Fibroblast of villous mesenchyme (primary cell): ENCODE results near the gene CBX3. TPM values are rescaled to one million over a fixed set of nuclear protein-coding genes. Genes with fewer than 3 reads are reported as not detected.
"Not testable (repeated sequence)": the region's sequence is repeated elsewhere in the genome, so short reads cannot be mapped to it uniquely, and the experiment has no call there.

ENCODE experiments used
- DNase-seq: peaks from one replicate; pipeline ENCODE4 v3.0.0-alpha.2; 2010; ENCODE audit warnings: low read depth
- H3K4me3 ChIP-seq: 2 replicates; pipeline ENCODE4 v1.5.1; 2011; ENCODE audit warnings: low read depth, mild to moderate bottlenecking, low read length
- CTCF ChIP-seq: IDR thresholded peaks from 2 replicates; pipeline ENCODE4 v1.5.1; 2012; ENCODE audit warnings: low read depth, mild to moderate bottlenecking, low read length; ENCODE audit not compliant: insufficient read depth
- total RNA-seq: library from RNA; depleted of rRNA; stranded (reverse); fragments of >200 nt; gene quantifications from 2 replicates; pipeline ENCODE4 v1.2.3, GENCODE V29; 2012

CBX3 gene
- total RNA-seq, 1 donor: 134 TPM

- no peak for TF ChIP-seq CTCF
- H3K4me3 ChIP-seq: no peak overlapping the region
- no peak for DNase-seq
These were observed 36.5 kb downstream of the CBX3 start for GRCh38 chr7:26238032-26238431.

- no peak for DNase-seq
- H3K4me3 ChIP-seq: no peak overlapping the region
- no peak for TF ChIP-seq CTCF
These were observed 43.6 kb downstream of the CBX3 start for GRCh38 chr7:26245150-26245549.

- H3K4me3 ChIP-seq: no peak overlapping the region
- no peak for DNase-seq
- no peak for TF ChIP-seq CTCF
These were observed 48.7 kb downstream of the CBX3 start for GRCh38 chr7:26250239-26250638.

- not testable (repeated sequence) for DNase-seq, H3K4me3 ChIP-seq
These were observed 60.3 kb downstream of the CBX3 start for GRCh38 chr7:26261866-26262265.

Other genes with a start within 250 kb of the CBX3 start
- 6.1 and 6.9 TPM in 2 replicates for gene NFE2L3, start 49.5 kb upstream of the CBX3 start, total RNA-seq
- 128 and 135 TPM in 2 replicates for gene HNRNPA2B1, start 999 bp upstream of the CBX3 start, total RNA-seq
- 0.86 and 1.9 TPM in 2 replicates for gene SNX10, start 90.1 kb downstream of the CBX3 start, total RNA-seq